Epithelial cell of proximal tubule (primary cell): ENCODE results near the gene ZNF576. TPM values are rescaled to one million over a fixed set of nuclear protein-coding genes. Genes with fewer than 3 reads are reported as not detected.
"Not testable (repeated sequence)": the region's sequence is repeated elsewhere in the genome, so short reads cannot be mapped to it uniquely, and the experiment has no call there.

Experiments
- DNase-seq: peaks from one replicate; pipeline ENCODE4 v3.0.0-alpha.2; 2011; ENCODE audit warnings: low read depth
- H3K4me3 ChIP-seq: 2 replicates; pipeline ENCODE4 v1.5.1; 2011; ENCODE audit warnings: low read depth, mild to moderate bottlenecking, low read length
- total RNA-seq: library from RNA; depleted of rRNA; stranded (reverse); fragments of >200 nt; gene quantifications from 2 replicates; pipeline ENCODE4 v1.2.3, GENCODE V29; 2015
- TF ChIP-seq, protein P1 (sequence below): conservative IDR thresholded peaks from 2 replicates; pipeline ENCODE4 v1.5.1; 2012; ENCODE audit warnings: low read depth, mild to moderate bottlenecking, low read length

ZNF576 gene
- total RNA-seq, 1 donor from 2014 or later, result 6.9 TPM

DNA sequence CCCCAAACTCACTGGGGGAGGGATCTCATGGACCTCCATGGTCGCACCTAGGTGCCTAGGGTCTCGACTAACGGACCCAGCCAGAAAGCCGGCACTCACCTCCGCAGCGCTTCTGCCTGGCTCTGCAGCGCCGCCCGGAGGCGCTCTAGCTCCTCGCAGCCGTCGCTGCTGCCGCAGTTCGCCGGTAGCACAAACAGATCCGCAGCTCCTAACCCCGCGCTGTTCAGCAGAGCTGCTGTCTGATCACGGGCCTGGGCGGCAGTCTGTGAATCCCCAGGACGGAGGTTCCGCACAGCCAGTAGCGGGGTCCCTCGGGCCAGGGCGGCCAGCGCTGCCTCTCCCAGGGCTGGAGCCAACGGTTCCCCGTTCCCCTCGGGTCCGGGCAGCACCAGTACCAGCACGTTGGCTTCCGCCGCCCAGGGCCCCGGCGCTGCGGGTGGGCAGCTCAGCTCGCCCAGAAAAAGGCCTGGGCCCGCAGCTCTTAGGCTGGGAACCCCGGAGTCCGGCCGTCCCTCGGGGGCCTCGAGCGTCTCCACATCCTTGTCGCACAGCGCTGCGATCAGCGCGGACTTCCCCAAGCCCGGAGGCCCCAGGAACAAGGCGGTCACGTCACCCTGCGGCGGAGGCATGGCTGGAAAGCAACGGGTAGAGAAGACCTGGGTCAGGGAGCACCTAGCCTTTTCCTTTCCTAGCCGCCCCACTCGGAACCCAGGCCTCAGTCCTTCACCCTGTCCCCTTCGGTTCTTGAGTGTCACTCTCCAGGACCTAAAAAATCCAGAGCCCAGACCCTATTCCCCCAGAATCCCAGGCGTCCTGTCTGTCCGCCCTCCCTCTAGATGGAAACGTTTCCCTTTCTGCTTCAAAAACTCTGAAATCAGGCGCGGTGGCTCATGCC lies 1.4 kb upstream of the ZNF576 start:
- no peak for DNase-seq
- H3K4me3 ChIP-seq, result peak overlapping the region; percentile 80
- TF ChIP-seq, protein P1, sequence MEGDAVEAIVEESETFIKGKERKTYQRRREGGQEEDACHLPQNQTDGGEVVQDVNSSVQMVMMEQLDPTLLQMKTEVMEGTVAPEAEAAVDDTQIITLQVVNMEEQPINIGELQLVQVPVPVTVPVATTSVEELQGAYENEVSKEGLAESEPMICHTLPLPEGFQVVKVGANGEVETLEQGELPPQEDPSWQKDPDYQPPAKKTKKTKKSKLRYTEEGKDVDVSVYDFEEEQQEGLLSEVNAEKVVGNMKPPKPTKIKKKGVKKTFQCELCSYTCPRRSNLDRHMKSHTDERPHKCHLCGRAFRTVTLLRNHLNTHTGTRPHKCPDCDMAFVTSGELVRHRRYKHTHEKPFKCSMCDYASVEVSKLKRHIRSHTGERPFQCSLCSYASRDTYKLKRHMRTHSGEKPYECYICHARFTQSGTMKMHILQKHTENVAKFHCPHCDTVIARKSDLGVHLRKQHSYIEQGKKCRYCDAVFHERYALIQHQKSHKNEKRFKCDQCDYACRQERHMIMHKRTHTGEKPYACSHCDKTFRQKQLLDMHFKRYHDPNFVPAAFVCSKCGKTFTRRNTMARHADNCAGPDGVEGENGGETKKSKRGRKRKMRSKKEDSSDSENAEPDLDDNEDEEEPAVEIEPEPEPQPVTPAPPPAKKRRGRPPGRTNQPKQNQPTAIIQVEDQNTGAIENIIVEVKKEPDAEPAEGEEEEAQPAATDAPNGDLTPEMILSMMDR, result peak; percentile 89

DNA sequence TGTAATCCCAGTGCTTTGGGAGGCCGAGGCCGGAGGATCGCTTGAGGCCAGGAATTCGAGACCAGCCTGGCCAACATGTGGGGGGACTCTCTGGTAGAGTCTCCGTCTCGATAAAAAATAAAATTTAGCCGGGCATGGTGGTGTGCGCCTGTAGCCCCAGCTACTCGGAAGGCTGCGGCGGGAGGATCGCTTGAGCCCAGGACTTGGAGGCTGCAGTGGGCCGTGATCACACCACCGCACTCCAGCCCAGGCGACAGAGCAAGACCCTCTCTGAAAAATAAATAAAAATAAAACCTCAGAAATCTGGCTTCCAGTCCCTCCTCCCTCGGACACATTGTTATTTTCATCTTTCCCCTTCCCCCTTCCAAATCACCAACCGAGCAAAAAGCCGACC lies 793 bp upstream of the ZNF576 start:
- H3K4me3 ChIP-seq, result peak overlapping the region; percentile 80
- TF ChIP-seq, protein P1, result no peak
- no peak for DNase-seq

DNA sequence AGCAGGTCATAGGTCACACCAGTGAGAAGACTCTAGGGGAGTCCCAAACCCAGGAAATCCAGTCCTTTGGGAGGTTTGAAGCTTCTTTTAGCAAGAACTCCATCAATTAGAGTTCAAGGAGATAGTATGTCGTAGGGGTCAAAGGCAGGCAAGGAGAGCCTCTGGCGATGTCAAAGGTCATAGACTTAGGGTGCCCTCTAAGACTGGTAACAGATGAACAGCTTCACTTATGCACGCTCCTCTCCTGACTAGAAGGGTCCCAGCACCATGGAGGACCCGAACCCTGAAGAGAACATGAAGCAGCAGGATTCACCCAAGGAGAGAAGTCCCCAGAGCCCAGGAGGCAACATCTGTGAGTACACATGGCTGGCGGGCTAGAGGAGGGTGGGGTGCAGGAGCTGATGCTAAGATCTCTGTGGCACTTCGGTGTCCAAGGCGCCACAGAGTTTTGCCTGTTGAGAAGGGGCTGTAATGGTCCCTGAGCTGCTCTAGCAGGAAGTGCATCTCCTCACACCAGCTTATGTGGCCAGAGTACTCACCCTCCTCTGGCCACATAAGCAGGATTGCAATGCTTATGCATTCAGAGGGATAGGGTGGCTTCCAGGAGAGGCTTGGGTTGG lies 557 bp downstream of the ZNF576 start:
- H3K4me3 ChIP-seq, result peak overlapping the region; percentile 70
- TF ChIP-seq, protein P1, result no peak

DNA sequence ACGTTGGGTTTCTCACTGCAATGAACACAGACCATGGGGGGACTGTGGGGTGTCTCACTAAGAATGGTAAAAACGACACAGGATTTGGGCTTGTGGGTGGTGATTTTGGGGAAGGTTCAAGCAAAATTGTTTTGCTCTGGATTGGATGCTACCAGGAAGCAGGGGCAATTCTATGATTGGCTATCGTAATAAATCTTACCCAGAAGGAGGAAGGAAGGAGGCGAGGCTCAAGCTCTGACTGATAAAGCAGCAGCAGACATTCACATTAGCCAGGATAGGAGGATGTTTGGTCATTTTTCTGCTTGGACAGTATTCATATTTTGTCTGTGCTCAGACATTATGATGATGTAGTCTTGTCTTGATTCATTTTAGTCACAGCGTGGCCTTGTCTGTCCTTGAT lies 1.5 kb downstream of the ZNF576 start:
- H3K4me3 ChIP-seq, result peak overlapping the region; percentile 70
- DNase-seq, result no peak
- TF ChIP-seq, protein P1, result no peak

More for the DNA sequence above, 557 bp downstream of the ZNF576 start:
- no peak for DNase-seq

DNA sequence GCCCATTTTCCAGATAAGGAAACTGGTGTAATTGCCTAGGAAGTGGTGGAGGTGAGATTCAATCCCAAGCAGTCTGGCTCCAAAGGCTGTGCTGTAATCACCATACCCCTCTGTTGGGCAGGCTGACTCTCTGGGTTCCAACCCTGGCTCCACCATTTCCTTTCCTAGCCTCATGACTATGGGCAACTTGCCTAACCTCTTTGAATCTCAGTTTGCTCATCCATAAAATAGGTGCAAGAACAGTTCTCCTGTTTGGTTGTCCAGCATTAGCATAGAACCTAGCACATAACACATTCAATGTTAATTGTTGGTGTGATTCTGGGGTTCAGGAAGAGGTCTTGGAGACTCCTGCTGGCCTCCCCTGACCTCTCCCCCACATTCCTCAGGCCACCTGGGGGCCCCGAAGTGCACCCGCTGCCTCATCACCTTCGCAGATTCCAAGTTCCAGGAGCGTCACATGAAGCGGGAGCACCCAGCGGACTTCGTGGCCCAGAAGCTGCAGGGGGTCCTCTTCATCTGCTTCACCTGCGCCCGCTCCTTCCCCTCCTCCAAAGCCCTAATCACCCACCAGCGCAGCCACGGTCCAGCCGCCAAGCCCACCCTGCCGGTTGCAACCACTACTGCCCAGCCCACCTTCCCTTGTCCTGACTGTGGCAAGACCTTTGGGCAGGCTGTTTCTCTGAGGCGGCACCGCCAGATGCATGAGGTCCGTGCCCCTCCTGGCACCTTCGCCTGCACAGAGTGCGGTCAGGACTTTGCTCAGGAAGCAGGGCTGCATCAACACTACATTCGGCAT lies 2.2 kb downstream of the ZNF576 start:
- H3K4me3 ChIP-seq, result no peak overlapping the region

DNA sequence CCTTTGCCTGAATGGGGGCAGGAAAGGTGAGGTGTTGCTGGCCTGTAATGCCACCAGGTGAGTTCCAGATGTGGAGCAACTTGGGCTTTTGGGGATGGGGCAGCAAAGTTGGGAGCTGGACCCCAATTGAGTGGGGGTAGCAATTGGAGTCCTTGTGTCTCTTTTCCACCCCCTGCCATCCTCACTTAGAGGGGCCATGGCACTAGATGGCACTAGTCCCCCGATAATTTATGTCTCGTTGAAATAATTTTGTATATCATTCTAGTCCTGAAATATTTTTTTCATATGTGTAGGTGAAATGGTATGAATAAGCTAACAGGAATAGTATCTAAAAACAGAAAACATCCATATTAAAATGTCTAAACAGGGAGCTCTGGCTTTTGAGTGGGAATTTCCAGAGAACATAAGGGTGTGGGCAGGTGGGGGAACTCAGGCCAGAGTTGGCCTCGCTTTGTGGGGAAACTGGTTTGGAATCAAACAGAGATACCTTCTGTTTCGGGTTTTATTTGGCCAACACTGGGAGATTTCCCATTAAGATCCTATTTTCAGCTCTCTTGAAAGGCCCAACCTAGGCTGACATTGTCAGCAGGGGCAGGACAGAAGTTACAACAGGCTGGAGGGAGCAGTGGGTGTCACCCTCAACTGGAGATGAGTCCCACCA lies 3.4 kb downstream of the ZNF576 start:
- TF ChIP-seq, protein P1, result no peak
- H3K4me3 ChIP-seq, result no peak overlapping the region
- DNase-seq, result no peak

More for the DNA sequence above, 2.2 kb downstream of the ZNF576 start:
- TF ChIP-seq, protein P1, result no peak
- no peak for DNase-seq

DNA sequence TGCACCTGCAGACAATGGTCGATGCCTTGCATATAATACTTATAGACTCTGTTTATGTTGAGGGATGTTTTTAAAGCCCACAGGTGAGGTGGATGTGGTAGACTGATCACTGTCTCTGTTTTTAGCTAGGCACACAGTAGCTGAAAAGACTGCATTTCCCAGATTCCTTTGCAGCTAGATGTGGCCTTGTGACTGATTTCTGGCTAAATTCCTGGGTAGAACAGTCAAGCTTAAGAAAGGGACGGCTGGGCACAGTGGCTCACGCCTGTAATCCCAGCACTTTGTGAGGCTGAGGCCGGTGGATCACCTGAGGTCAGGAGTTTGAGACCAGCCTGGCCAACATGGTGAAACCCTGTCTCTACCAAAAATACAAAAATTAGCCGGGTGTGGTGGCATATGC lies 3.9 kb downstream of the ZNF576 start:
- H3K4me3 ChIP-seq, DNase-seq: not testable (repeated sequence)
